Ishikawa (cell line): ENCODE results near the gene ANK3.

Experiments
- CEBPB ChIP-seq: IDR thresholded peaks from 2 replicates; pipeline ENCODE4 v1.6.1; 2012
- CREB1 ChIP-seq: IDR thresholded peaks from 2 replicates; pipeline ENCODE4 v1.6.1; 2012; ENCODE audit warnings: low read depth
- EGR1 ChIP-seq: IDR thresholded peaks from 2 replicates; pipeline ENCODE4 v1.6.1; 2012
- EP300 ChIP-seq: IDR thresholded peaks from 2 replicates; pipeline ENCODE4 v1.6.1; 2012; ENCODE audit warnings: borderline replicate concordance
- FOXM1 ChIP-seq: IDR thresholded peaks from 2 replicates; pipeline ENCODE4 v1.6.1; 2012; ENCODE audit warnings: low read depth, borderline replicate concordance
- NFIC ChIP-seq: IDR thresholded peaks from 2 replicates; pipeline ENCODE4 v1.6.1; 2012
- RAD21 ChIP-seq: IDR thresholded peaks from 2 replicates; pipeline ENCODE4 v1.6.1; 2012; ENCODE audit warnings: low read depth
- TAF1 ChIP-seq: IDR thresholded peaks from 2 replicates; pipeline ENCODE4 v1.6.1; 2012; ENCODE audit warnings: low read depth, mild to moderate bottlenecking
- TCF12 ChIP-seq: IDR thresholded peaks from 2 replicates; pipeline ENCODE4 v1.6.1; 2012; ENCODE audit warnings: low read depth
- TEAD4 ChIP-seq: IDR thresholded peaks from 2 replicates; pipeline ENCODE4 v1.6.1; 2012
- YY1 ChIP-seq: IDR thresholded peaks from 2 replicates; pipeline ENCODE4 v1.6.1; 2012; ENCODE audit warnings: low read depth
- ZBTB7A ChIP-seq: IDR thresholded peaks from 2 replicates; pipeline ENCODE4 v1.6.1; 2012; ENCODE audit warnings: low read depth
- TF ChIP-seq, protein P1 (sequence below): IDR thresholded peaks from 2 replicates; pipeline ENCODE4 v1.6.1; 2012
- TF ChIP-seq, protein P2 (sequence below): IDR thresholded peaks from 2 replicates; pipeline ENCODE4 v1.6.1; 2012
- TF ChIP-seq, protein P3 (sequence below): IDR thresholded peaks from 2 replicates; pipeline ENCODE4 v1.6.1; 2012; ENCODE audit warnings: low read depth, mild to moderate bottlenecking

The ANK3 gene

DNA sequence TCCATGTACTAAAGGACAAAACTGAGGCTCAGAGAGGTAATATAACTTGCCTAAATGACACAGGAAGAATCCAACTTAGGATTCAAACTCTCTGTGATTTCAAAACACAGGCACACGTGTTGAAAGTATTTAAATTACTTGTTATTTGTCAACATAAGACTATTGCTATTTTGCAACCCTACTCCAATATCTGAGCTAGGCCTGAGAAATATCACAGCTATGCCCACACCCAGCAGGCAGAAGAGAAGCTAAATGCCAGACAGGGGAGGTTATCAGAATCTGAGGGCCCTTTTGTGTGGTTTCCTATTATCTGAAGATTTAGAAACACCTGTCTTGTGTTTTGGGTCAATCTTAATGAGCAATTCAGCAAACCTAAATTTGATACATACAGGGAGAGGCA lies 204.3 kb downstream of the ANK3 start:
- TF ChIP-seq, protein P1, sequence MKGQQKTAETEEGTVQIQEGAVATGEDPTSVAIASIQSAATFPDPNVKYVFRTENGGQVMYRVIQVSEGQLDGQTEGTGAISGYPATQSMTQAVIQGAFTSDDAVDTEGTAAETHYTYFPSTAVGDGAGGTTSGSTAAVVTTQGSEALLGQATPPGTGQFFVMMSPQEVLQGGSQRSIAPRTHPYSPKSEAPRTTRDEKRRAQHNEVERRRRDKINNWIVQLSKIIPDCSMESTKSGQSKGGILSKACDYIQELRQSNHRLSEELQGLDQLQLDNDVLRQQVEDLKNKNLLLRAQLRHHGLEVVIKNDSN: no peak
- TF ChIP-seq CREB1: no peak
- no peak for TF ChIP-seq RAD21
- TF ChIP-seq, protein P2, sequence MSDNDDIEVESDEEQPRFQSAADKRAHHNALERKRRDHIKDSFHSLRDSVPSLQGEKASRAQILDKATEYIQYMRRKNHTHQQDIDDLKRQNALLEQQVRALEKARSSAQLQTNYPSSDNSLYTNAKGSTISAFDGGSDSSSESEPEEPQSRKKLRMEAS: no peak
- TF ChIP-seq EP300: no peak
- no peak for TF ChIP-seq CEBPB
- TF ChIP-seq, protein P3, sequence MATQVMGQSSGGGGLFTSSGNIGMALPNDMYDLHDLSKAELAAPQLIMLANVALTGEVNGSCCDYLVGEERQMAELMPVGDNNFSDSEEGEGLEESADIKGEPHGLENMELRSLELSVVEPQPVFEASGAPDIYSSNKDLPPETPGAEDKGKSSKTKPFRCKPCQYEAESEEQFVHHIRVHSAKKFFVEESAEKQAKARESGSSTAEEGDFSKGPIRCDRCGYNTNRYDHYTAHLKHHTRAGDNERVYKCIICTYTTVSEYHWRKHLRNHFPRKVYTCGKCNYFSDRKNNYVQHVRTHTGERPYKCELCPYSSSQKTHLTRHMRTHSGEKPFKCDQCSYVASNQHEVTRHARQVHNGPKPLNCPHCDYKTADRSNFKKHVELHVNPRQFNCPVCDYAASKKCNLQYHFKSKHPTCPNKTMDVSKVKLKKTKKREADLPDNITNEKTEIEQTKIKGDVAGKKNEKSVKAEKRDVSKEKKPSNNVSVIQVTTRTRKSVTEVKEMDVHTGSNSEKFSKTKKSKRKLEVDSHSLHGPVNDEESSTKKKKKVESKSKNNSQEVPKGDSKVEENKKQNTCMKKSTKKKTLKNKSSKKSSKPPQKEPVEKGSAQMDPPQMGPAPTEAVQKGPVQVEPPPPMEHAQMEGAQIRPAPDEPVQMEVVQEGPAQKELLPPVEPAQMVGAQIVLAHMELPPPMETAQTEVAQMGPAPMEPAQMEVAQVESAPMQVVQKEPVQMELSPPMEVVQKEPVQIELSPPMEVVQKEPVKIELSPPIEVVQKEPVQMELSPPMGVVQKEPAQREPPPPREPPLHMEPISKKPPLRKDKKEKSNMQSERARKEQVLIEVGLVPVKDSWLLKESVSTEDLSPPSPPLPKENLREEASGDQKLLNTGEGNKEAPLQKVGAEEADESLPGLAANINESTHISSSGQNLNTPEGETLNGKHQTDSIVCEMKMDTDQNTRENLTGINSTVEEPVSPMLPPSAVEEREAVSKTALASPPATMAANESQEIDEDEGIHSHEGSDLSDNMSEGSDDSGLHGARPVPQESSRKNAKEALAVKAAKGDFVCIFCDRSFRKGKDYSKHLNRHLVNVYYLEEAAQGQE: no peak
- TF ChIP-seq ZBTB7A: no peak
- no peak for TF ChIP-seq NFIC
- no peak for TF ChIP-seq FOXM1
- no peak for TF ChIP-seq YY1
- TF ChIP-seq TCF12: no peak
- no peak for TF ChIP-seq TEAD4

DNA sequence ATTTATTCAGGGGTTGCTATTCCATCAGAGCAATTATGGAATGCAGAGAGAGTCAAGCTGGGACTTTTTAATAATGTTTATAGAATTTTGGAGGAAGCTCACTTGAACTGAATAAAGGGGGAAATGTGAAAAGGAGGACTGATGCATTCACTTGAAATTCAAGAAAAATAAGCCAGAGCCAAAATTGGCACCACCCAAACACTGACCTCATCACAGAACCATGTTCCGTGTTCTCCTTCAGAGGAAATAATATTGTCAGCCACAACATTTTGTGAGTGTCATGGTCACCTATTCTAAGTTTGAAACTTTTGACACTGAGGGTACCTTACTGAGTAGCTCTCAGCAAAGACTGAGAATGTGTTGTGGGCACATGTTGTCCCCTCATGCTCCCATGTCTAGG lies 207.0 kb downstream of the ANK3 start:
- TF ChIP-seq CREB1: no peak
- no peak for TF ChIP-seq TCF12
- no peak for TF ChIP-seq ZBTB7A
- no peak for TF ChIP-seq TAF1
- no peak for TF ChIP-seq EGR1
- TF ChIP-seq TEAD4: no peak
- no peak for TF ChIP-seq NFIC
- no peak for TF ChIP-seq YY1
- TF ChIP-seq, protein P1: no peak
- no peak for TF ChIP-seq RAD21
- TF ChIP-seq, protein P2: no peak
- TF ChIP-seq FOXM1: no peak
- TF ChIP-seq CEBPB: no peak
- no peak for TF ChIP-seq EP300
- TF ChIP-seq, protein P3: no peak

DNA sequence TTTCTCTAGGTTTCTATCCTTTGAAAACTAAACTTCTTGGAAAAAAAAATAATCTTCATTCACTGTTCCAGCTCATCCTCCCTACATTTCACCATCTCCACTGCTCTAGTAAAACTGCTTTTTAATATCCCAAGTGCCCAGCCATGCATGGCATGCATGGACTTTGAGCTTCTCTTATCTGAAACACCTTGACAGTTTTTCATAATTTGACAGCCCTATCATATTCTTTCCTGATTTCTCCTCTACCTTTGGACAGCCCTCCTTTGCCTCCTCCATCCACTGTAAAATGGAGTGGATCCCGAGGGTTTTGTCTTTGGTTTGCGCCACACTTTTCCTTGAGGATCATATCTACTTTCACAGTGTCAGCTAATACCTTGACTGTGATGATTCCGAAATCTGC lies 212.8 kb downstream of the ANK3 start:
- TF ChIP-seq, protein P1: no peak
- TF ChIP-seq TEAD4 (no peak), FOXM1 (no peak), CEBPB (no peak), YY1 (no peak), CREB1 (no peak), TAF1 (no peak), RAD21 (no peak), EP300 (no peak), TCF12 (no peak), NFIC (no peak)
- TF ChIP-seq, protein P3: no peak
- TF ChIP-seq, protein P2: no peak

DNA sequence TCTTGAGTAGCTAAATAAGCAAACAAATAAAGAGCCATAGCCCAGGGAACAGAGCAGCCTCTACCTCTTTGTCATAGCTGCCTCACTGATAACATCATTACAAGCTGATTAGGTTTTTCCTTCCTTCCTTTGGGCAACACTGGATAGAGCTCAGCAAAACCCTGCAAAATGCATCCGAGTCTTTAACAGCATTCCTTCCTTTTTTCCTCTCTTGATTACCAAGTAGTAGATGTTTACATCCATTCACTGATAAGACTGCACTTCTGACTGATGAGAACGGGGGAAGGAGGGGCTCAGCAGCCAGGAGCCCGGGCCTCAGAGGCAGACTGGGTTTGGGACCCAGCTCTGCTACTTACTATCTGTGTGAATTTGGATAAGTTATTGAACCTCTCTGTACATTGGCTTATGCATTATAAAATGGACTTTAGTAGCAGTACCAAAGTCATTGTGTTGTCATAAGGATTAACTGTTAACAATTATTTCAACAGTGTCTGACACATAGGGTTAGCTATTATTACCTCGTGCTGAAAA lies 214.2 kb downstream of the ANK3 start:
- TF ChIP-seq, protein P1: no peak
- TF ChIP-seq CREB1 (no peak), TCF12 (no peak), CEBPB (no peak), RAD21 (no peak), TEAD4 (no peak), EP300 (no peak), NFIC (no peak), YY1 (no peak), FOXM1 (no peak), EGR1 (no peak), ZBTB7A (no peak)
- TF ChIP-seq, protein P3: no peak
- TF ChIP-seq, protein P2: no peak
